Eye (tissue), 1 donor: Measurements from ENCODE around the gene RUNX2.

ENCODE experiments used
- DNase-seq: peaks from one replicate; pipeline ENCODE4 v3.0.0-alpha.2; 2015

Gene RUNX2

DNA sequence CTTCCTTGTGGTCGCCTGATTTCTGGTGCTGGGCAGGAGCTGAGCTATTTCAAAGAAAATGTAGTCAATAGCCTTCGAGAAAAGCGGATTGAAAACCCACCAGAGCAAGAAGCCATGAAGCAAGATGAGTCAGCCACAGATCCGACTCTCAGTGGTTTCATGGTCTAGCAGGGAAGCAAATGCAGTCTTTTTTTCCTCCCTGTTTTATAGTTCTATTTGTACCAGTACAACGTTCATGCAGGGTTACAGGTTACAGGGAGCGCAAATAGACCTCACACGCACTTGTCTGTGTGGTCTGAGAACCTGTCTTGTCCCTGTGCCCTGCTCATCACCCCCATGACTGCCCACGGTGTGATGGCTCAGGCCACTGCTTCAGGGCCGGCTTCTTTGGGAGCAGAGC, 359.4 kb downstream of the RUNX2 start:
- no peak for DNase-seq

GRCh38 chr6:45688180-45688579, 360.1 kb downstream of the RUNX2 start:
- no peak for DNase-seq

DNA sequence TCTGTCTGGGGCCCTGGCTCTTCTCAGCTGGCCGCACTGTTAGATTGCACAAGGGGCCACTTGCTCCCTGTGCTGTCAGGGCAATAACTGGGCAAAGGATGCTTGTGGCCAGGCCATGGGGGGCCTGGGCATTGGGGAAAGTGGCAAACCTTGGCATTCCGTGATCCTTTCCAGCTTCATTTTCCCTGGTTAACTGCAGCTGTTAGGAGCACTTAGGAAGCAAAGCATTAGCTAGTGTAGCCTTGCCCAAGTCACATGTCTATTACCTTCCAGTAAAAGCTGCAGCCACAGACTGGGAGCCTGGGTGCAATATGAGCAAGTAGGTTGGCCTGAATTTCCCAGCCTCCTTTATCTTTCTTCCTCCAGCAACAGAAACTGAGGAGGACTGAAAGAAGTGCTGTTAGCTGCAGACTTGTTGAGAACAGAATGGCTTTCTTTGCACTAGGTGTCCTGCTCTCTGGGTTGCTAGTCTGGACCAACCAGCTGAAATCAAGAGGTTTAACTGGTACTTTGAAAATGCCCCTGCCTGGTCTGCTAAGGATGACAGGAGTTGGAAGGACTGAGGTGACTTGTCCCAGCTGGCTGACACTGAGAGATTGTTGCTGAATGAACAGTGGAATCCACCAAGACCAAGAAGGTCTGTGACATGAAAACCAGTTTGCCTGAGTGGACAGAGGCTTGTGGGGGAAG, 361.9 kb downstream of the RUNX2 start:
- no peak for DNase-seq

- no peak for DNase-seq
Measured at GRCh38 chr6:45690846-45691245, 362.7 kb downstream of the RUNX2 start.

DNA sequence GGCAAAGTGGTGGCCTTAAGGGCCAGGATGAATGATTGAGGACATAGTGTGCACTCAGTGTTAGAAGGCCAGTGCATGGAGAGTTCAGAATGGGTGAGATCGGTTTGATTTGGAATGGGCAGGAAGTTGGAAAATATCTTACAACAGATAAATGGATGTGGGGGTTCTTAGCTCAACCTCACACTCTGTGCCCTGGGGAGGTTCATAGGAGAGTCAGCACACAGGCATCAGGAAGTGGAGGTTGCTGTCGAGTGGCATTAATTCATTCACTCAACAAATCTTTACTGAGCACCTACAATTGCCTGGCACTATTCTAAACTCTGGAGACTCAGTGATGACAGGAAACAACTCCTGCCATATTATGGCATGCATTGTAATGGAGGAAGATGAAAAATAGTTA, 363.3 kb downstream of the RUNX2 start:
- no peak for DNase-seq

- DNase-seq, result no peak
Measured at GRCh38 chr6:45692021-45692420, 363.9 kb downstream of the RUNX2 start.

DNA sequence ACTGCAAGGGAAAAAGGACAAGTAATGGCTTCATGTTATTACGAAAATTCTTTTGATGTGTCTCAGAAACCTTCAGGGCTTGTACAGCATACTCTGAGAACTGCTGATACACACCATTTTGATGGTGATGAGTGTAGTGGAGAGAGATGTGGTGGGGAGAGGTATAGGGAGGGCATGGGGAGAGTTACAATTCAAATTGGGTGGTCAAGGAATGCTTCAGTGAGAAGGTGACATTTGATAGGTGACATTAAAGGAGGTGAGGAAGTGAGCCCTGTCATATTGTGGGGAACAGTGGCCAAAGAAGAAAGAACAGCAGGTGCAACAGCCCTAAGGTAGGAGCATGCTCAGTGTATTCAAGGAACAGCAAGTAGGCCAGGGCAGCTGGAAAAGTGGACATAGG, 368.6 kb downstream of the RUNX2 start:
- DNase-seq, result no peak

DNA sequence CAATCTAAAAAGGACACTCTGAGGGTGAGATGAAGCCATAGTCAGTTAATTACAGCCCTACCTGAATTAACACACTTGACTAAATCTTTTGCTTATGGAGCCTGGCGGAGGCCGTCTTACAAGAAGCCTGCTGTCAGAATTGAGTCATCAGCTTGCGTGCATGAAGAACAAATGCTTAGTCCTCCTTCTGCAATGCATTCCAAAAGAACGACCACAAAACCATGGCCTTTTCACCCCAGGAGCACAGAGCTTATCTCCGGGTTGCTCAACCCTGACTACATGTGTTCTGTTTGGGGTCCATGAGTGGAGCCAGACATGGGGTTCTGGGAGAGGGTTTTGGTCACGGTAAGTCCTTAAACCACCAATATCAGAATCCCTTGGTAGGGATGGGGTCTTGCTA, 369.5 kb downstream of the RUNX2 start:
- peak; percentile 73 for DNase-seq

DNA sequence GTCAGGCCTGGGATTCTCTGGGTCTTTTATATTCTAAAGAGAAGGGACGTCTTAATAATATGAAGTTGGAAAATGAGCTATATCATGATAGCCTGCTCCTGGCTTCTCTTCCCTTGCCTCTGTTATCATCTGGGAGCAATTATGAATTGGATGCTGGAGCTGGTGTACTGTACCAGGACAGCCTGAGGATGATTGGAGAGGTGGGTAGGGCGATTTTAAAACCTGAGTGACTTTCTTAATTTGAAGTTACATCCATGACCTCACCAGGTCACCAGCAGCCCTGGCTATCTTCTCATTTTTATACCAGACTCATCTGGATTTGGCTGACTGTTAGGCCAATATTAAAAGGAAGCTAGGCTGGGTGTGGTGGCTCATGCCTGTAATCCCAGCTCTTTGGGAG, 369.9 kb downstream of the RUNX2 start:
- DNase-seq, result no peak

- DNase-seq, result no peak
Measured at GRCh38 chr6:45699663-45700062, 371.5 kb downstream of the RUNX2 start.

DNA sequence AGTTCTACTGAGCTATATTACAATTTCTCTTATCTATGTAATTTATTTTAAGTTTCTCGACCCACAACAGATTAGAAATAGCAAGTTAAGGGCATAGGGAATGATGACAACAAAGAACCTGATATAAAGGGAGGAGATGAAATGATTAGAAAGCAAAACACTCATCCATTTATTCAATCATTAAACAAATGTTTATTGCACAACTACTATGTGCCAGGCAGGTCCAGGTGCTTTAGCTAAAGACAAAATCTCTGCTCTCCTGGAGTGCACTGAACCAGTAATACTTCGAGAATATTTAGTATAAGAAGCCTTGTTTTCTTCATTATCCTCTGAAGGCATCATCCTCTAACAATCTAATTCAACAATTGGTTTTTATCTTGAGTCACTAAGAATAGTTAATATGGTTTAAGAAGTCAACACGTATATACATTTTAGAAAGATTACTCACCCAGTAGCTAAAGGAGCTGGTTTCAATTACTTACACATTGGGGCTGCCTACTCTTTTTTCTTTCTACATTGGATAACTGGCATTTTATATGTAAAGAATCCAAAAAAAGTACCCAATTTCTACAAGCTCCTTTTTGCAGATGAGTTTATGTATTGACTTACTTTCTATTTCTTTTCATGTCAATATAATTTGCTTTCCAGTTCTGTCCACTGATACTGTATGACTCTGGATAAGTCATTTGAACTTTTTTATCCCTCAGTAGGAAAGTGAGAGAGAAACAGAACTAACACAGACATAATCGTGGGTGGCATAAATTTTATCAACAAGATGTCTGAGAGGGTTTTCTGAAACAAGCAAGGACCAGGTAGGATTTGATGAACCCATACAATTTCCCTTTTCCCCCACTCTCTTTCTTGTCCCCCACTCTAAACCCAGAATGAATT, 375.0 kb downstream of the RUNX2 start:
- DNase-seq, result no peak

DNA sequence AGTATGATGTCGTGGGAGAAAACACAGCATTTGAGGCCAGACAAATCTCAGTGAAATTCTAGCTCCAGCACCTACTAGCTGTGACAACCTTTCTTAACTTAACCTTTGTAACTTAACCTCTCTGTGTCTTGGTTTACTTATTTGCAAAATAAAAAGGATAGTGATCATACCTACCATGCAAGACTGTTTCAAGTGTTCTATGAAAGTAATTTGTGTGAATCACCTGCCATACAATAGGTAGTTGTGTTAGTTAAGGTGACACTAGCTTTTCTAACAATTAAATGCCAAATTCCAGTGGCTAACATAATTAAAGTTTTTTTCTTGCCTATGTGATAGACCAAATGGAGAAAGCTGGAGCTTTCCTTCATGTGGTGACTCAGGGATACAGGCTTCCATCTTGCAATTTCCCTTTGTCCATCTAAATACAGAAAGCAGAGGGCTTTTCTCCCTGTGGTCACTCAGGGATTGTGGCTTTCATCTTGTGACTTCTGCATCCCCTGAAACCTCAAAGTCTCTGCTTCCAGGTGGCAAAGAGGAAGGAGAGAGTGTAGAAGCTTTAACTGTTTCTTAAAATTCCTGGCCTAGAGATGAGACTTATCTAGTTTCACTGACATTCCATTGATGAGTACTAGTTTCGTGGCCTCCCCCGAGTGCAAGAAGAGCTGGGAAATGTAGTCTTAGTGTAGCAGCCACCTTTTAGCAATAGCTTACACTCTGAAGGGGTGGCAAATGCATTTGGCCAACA, 376.1 kb downstream of the RUNX2 start:
- DNase-seq, result no peak

DNA sequence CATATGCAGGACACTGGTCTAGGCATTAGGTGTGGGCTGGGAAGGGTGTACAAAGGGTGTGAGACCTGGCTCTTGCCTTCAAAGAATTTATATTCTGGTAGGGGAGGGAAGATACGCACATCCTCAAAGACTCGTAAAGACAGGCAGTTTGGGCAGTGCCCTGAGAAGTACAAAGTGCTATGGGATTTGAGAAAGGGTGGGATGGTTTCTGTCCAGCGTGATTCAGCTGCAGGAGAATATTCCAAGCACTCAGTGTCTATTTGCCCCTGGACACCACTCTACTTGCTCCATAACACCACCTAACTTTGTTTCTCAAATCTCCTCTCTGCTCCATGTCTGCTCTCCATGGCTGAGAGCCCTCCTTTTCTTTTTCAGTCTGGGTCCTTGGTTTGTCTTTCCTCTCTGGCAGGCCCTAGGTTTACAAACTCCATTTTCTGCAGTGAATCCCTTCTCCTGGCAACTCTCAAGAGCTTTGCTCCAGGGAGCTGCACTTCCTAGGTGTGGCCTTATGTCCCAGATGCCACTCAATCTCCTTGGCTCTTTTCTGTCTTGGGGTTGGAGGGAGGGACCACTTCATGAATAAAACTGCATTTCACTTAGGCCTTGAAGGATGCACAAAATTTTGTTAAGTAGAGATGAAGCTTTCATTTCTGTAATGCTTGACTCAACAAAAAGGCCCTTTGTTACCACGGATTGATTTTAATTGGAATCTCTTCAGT, 377.2 kb downstream of the RUNX2 start:
- no peak for DNase-seq

DNA sequence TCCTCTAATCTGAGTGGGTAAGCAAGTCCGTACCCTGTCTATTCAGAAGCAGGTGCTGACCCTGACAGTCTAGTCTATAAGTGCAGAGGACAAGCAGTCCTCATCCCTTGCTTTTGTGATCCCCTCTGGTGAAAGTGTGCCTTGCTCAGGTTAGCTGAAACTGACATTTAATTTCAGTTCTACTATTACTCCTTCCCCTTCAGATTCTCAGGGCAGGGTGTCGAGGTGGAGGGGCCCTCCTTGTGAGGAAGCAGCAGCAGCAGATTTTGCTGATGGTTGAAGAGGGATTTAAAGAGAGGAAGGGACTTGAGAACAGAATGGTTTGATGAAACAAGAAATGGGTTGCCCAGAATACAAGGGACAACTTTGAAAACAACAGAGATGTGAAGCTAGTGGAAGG, 378.2 kb downstream of the RUNX2 start:
- DNase-seq, result no peak

- DNase-seq, result no peak
Measured at GRCh38 chr6:45707176-45707575, 379.0 kb downstream of the RUNX2 start.

- DNase-seq, result no peak
Measured at GRCh38 chr6:45709781-45710220, 381.7 kb downstream of the RUNX2 start.

- no peak for DNase-seq
Measured at GRCh38 chr6:45710304-45710821, 382.2 kb downstream of the RUNX2 start.

- DNase-seq, result no peak
Measured at GRCh38 chr6:45712076-45712475, 383.9 kb downstream of the RUNX2 start.

GRCh38 chr6:45712786-45713185, 384.7 kb downstream of the RUNX2 start:
- no peak for DNase-seq
